WTC11 (cell line): ENCODE measurements around the gene LSP1. TPM values are rescaled to one million over a fixed set of nuclear protein-coding genes. Genes with fewer than 3 reads are reported as not detected.

Source experiments
- ATAC-seq: fragments of 200-7000 bp; cut with Tn5 transposase; 2 replicates; pipeline ENCODE4 v1.10.0; 2021; ENCODE audit warnings: mild to moderate bottlenecking, moderate library complexity
- CTCF ChIA-PET: fragments of 300-600 bp; sonication (Branson Sonifier 250); formaldehyde crosslinking; loops from one replicate; lab custom pipeline; 2021; ENCODE audit warnings: antibody characterized with exemption; lab: Charles Lee
- POLR2A ChIA-PET: fragments of 350-600 bp; sonication (Branson Sonifier 250); formaldehyde crosslinking; loops from one replicate; lab custom pipeline; 2021; ENCODE audit warnings: antibody characterized with exemption; lab: Charles Lee
- DNase-seq: peaks from one replicate; pipeline ENCODE4 v3.0.0; 2021; ENCODE audit warnings: low spot score
- H3K27ac Mint-ChIP-seq: 2 replicates; pipeline ENCODE4 v1.8.0; 2021; ENCODE audit warnings: mixed read lengths
- H3K27me3 Mint-ChIP-seq: 2 replicates; pipeline ENCODE4 v1.8.0; 2021; ENCODE audit warnings: low read depth, mild to moderate bottlenecking, moderate library complexity, mixed read lengths
- H3K36me3 Mint-ChIP-seq: 2 replicates; pipeline ENCODE4 v1.8.0; 2021; ENCODE audit warnings: mixed read lengths
- H3K4me1 Mint-ChIP-seq: 2 replicates; pipeline ENCODE4 v1.8.0; 2022; ENCODE audit warnings: mixed read lengths
- H3K4me3 Mint-ChIP-seq: 2 replicates; pipeline ENCODE4 v1.8.0; 2021; ENCODE audit warnings: mild to moderate bottlenecking, moderate library complexity, mixed read lengths
- H3K9me3 Mint-ChIP-seq: 2 replicates; pipeline ENCODE4 v1.8.0; 2021; ENCODE audit warnings: mixed read lengths
- ATF1 ChIP-seq: sonication (generic); formaldehyde crosslinking; IDR thresholded peaks from 2 replicates; pipeline ENCODE4 v1.8.1; 2023; ENCODE audit warnings: mild to moderate bottlenecking, moderate library complexity, missing genetic modification reagents
- CREB1 ChIP-seq: sonication (generic); formaldehyde crosslinking; IDR thresholded peaks from 2 replicates; pipeline ENCODE4 v1.8.0; 2023; ENCODE audit warnings: mild to moderate bottlenecking, missing genetic modification reagents
- ESRRA ChIP-seq: sonication (generic); formaldehyde crosslinking; IDR thresholded peaks from 2 replicates; pipeline ENCODE4 v1.8.1; 2022; ENCODE audit warnings: mild to moderate bottlenecking, missing genetic modification reagents, borderline replicate concordance
- FOXJ3 ChIP-seq: sonication (generic); formaldehyde crosslinking; IDR thresholded peaks from 2 replicates; pipeline ENCODE4 v1.9.0; 2021; ENCODE audit warnings: missing genetic modification reagents, mild to moderate bottlenecking, borderline replicate concordance
- FOXP1 ChIP-seq: sonication (generic); formaldehyde crosslinking; IDR thresholded peaks from 2 replicates; pipeline ENCODE4 v1.8.0; 2022; ENCODE audit warnings: missing genetic modification reagents, mild to moderate bottlenecking, moderate library complexity, borderline replicate concordance
- HMGA2 ChIP-seq: fragments of 250-450 bp; sonication (Bioruptor Pico); IDR thresholded peaks from 2 replicates; pipeline ENCODE4 v1.4.0; 2021; ENCODE audit warnings: mild to moderate bottlenecking, moderate library complexity
- JAZF1 ChIP-seq: fragments of 250-450 bp; sonication (Bioruptor Pico); IDR thresholded peaks from 2 replicates; pipeline ENCODE4 v1.9.0; 2021; ENCODE audit warnings: moderate library complexity, mild to moderate bottlenecking, inconsistent platforms
- MYBL2 ChIP-seq: sonication (generic); formaldehyde crosslinking; IDR thresholded peaks from 2 replicates; pipeline ENCODE4 v1.8.1; 2023; ENCODE audit warnings: mild to moderate bottlenecking, moderate library complexity, missing genetic modification reagents
- NR3C1 ChIP-seq: sonication (generic); formaldehyde crosslinking; conservative IDR thresholded peaks from 2 replicates; pipeline ENCODE4 v1.8.1; 2023; ENCODE audit warnings: low read depth, mild to moderate bottlenecking, missing genetic modification reagents
- RORB ChIP-seq: fragments of 250-450 bp; sonication (Bioruptor Pico); IDR thresholded peaks from 2 replicates; pipeline ENCODE4 v1.9.0; 2021; ENCODE audit warnings: mild to moderate bottlenecking
- SOX15 ChIP-seq: fragments of 250-450 bp; sonication (Bioruptor Pico); IDR thresholded peaks from 2 replicates; pipeline ENCODE4 v1.9.0; 2021; ENCODE audit warnings: mild to moderate bottlenecking
- ZNF423 ChIP-seq: fragments of 250-450 bp; sonication (Bioruptor Pico); IDR thresholded peaks from 2 replicates; pipeline ENCODE4 v2.1.2; 2022; ENCODE audit warnings: mild to moderate bottlenecking, moderate library complexity
- total RNA-seq: library from RNA; stranded (reverse); gene quantifications from 3 replicates; pipeline ENCODE4 v1.2.3, GENCODE V29; 2021
- TF ChIP-seq, protein P1 (sequence below): fragments of 250-450 bp; sonication (Bioruptor Pico); IDR thresholded peaks from 2 replicates; pipeline ENCODE4 v1.9.0; 2021; ENCODE audit warnings: mild to moderate bottlenecking
- TF ChIP-seq, protein P2 (sequence below): fragments of 250-450 bp; sonication (Bioruptor Pico); IDR thresholded peaks from 2 replicates; pipeline ENCODE4 v1.9.0; 2021; ENCODE audit warnings: mild to moderate bottlenecking
- TF ChIP-seq, protein P3 (sequence below): sonication (generic); formaldehyde crosslinking; IDR thresholded peaks from 2 replicates; pipeline ENCODE4 v1.8.1; 2022; ENCODE audit warnings: mild to moderate bottlenecking, moderate library complexity, missing genetic modification reagents
- TF ChIP-seq, protein P4 (sequence below): sonication (generic); formaldehyde crosslinking; IDR thresholded peaks from 2 replicates; pipeline ENCODE4 v1.8.1; 2022; ENCODE audit warnings: low read depth, missing genetic modification reagents, borderline replicate concordance
- TF ChIP-seq, protein P5 (sequence below): fragments of 250-450 bp; sonication (Bioruptor Pico); IDR thresholded peaks from 2 replicates; pipeline ENCODE4 v1.9.0; 2021; ENCODE audit warnings: moderate library complexity, mild to moderate bottlenecking, inconsistent platforms, borderline replicate concordance
- TF ChIP-seq, protein P6 (sequence below): sonication (generic); formaldehyde crosslinking; IDR thresholded peaks from 2 replicates; pipeline ENCODE4 v1.8.1; 2023; ENCODE audit warnings: mild to moderate bottlenecking, missing genetic modification reagents
- TF ChIP-seq, protein P7 (sequence below): fragments of 250-450 bp; sonication (Bioruptor Pico); IDR thresholded peaks from 2 replicates; pipeline ENCODE4 v1.8.0; 2021; ENCODE audit warnings: mild to moderate bottlenecking
- TF ChIP-seq, protein P8 (sequence below): sonication (generic); formaldehyde crosslinking; IDR thresholded peaks from 2 replicates; pipeline ENCODE4 v1.8.1; 2022; ENCODE audit warnings: mild to moderate bottlenecking, missing genetic modification reagents, moderate library complexity, borderline replicate concordance

Gene LSP1
- total RNA-seq, 1 experiment from 2014 or later = 0.77 TPM

DNA sequence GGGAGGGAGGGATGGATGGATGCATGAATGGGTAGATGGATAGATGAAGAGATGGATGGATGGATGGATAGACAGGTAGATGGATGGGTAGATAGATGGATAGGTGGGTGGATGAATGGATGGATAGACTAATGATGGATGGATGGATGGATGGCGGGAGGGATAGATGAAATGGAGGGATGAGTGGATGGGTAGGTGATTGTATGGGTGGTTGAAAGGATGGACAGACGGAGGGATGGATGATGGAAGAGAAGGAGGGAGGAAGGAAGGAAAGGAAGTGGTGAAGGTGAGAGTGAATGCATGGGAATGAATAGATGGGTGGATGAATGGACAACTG lies 62.9 kb downstream of the LSP1 start (continued):
- TF ChIP-seq, protein P1, sequence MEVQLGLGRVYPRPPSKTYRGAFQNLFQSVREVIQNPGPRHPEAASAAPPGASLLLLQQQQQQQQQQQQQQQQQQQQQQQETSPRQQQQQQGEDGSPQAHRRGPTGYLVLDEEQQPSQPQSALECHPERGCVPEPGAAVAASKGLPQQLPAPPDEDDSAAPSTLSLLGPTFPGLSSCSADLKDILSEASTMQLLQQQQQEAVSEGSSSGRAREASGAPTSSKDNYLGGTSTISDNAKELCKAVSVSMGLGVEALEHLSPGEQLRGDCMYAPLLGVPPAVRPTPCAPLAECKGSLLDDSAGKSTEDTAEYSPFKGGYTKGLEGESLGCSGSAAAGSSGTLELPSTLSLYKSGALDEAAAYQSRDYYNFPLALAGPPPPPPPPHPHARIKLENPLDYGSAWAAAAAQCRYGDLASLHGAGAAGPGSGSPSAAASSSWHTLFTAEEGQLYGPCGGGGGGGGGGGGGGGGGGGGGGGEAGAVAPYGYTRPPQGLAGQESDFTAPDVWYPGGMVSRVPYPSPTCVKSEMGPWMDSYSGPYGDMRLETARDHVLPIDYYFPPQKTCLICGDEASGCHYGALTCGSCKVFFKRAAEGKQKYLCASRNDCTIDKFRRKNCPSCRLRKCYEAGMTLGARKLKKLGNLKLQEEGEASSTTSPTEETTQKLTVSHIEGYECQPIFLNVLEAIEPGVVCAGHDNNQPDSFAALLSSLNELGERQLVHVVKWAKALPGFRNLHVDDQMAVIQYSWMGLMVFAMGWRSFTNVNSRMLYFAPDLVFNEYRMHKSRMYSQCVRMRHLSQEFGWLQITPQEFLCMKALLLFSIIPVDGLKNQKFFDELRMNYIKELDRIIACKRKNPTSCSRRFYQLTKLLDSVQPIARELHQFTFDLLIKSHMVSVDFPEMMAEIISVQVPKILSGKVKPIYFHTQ (CRISPR knock-in tag) = no peak
- TF ChIP-seq, protein P2, sequence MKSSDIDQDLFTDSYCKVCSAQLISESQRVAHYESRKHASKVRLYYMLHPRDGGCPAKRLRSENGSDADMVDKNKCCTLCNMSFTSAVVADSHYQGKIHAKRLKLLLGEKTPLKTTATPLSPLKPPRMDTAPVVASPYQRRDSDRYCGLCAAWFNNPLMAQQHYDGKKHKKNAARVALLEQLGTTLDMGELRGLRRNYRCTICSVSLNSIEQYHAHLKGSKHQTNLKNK (CRISPR knock-in tag) = no peak
- TF ChIP-seq NR3C1 (CRISPR knock-in tag) = no peak
- TF ChIP-seq, protein P3, sequence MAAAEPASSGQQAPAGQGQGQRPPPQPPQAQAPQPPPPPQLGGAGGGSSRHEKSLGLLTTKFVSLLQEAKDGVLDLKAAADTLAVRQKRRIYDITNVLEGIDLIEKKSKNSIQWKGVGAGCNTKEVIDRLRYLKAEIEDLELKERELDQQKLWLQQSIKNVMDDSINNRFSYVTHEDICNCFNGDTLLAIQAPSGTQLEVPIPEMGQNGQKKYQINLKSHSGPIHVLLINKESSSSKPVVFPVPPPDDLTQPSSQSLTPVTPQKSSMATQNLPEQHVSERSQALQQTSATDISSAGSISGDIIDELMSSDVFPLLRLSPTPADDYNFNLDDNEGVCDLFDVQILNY (CRISPR knock-in tag) = no peak

DNA sequence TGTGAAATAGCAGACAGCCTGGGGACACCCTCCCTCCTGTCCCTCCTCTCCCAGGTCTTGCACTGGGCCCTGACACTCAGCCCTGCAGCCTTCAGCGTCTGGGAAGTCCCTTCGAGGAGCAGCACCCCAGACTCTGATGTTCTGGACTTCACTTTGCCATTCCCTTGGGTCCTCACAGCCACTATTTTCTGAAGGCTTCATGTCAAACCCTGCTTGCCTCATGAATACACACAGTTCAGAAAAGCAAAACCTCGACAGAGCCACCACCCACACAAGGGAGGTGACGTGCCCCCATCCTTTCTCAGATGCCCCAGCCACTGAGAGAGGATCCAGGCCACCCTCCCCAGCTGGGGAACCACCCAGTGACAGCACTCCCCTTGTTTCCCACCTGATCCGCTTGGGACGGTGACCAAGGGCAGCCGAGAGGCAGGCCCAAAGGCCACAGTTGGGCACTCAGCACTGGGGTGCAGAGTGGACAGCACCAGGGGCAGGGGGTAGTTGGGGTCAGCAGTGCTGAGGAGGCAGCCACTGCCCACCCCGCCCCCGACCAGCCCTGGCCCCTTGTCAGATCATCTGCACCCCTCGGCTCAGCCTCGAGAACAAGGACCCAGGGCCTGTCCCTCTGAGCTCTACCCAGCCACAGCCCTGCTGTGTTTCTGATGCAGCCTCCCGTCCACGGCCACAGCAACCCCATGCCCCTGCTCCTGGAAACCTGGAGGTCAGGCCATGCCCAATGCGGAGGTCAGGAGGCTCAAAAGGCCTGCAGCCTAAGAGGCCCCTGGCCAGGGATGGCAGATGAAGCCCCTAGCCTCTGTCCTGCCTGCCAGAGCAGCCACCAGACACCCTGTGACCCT lies 63.5 kb downstream of the LSP1 start:
- H3K4me3 Mint-ChIP-seq = no peak overlapping the region
- H3K27me3 Mint-ChIP-seq = no peaks in the 10 kb centered on the region; the same call in 1 of the 2 replicates
- H3K36me3 Mint-ChIP-seq = no peaks in the 10 kb centered on the region
- ChIA-PET POLR2A (no interaction called here), CTCF (interaction anchor here (1.2 to 2.5 kb wide), 10 partner anchors 9 to 240 kb away, joined by 3 to 27 read pairs (median 8); partner anchors contain the start of gene PRR33)
- no peak for DNase-seq
- no peaks in the 10 kb centered on the region for H3K4me1 Mint-ChIP-seq
- ATAC-seq = no peak
- TF ChIP-seq ZNF423 (CRISPR knock-in tag) = no peak
- TF ChIP-seq, protein P4, sequence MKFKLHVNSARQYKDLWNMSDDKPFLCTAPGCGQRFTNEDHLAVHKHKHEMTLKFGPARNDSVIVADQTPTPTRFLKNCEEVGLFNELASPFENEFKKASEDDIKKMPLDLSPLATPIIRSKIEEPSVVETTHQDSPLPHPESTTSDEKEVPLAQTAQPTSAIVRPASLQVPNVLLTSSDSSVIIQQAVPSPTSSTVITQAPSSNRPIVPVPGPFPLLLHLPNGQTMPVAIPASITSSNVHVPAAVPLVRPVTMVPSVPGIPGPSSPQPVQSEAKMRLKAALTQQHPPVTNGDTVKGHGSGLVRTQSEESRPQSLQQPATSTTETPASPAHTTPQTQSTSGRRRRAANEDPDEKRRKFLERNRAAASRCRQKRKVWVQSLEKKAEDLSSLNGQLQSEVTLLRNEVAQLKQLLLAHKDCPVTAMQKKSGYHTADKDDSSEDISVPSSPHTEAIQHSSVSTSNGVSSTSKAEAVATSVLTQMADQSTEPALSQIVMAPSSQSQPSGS (CRISPR knock-in tag) = no peak
- TF ChIP-seq ATF1 = no peak
- no peak overlapping the region for H3K27ac Mint-ChIP-seq
- peaks cover 13% of the 10 kb centered on the region for H3K9me3 Mint-ChIP-seq

DNA sequence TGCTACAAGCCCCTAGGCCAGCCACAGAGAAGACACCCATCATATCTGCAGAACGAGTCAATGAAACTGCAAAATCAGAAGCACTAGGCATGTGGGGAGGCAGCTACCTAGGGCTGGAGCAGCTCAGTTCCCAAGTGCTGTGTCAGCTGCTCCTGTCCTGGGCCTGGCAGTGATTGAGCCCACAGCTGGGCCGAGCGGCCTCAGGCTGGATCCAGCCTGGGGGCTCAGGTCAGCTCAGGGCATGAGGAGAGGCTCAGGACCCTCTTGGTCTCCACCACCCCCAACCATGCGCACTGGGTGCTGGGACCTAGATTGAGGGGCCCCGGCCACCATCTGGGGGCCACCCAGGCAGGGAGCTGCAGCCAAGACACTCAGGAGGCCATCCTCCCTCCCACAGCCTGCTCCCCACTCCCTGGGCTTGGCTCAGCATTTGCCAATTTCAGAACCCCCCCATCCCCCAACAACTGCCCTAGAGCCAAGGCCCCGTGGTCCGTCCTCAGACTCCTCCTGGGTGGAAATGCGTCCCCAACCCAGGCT lies 64.2 kb downstream of the LSP1 start:
- Mint-ChIP-seq H3K4me3 (no peak overlapping the region), H3K27ac (no peak overlapping the region), H3K9me3 (peaks cover 13% of the 10 kb centered on the region), H3K27me3 (no peaks in the 10 kb centered on the region; the same call in 1 of the 2 replicates), H3K4me1 (no peaks in the 10 kb centered on the region), H3K36me3 (no peaks in the 10 kb centered on the region)
- POLR2A ChIA-PET = no interaction called here
- CTCF ChIA-PET = interaction anchor here (0.7 to 2.5 kb wide), 19 partner anchors 8 to 264 kb away, joined by 3 to 27 read pairs (median 4); partner anchors contain the start of gene PRR33
- no peak for DNase-seq
- no peak for ATAC-seq
- TF ChIP-seq SOX15 (CRISPR knock-in tag) = no peak
- no peak for TF ChIP-seq ESRRA (CRISPR knock-in tag)
- TF ChIP-seq, protein P5, sequence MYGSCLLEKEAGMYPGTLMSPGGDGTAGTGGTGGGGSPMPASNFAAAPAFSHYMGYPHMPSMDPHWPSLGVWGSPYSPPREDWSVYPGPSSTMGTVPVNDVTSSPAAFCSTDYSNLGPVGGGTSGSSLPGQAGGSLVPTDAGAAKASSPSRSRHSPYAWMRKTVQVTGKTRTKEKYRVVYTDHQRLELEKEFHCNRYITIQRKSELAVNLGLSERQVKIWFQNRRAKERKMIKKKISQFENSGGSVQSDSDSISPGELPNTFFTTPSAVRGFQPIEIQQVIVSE = no peak
- TF ChIP-seq, protein P6, sequence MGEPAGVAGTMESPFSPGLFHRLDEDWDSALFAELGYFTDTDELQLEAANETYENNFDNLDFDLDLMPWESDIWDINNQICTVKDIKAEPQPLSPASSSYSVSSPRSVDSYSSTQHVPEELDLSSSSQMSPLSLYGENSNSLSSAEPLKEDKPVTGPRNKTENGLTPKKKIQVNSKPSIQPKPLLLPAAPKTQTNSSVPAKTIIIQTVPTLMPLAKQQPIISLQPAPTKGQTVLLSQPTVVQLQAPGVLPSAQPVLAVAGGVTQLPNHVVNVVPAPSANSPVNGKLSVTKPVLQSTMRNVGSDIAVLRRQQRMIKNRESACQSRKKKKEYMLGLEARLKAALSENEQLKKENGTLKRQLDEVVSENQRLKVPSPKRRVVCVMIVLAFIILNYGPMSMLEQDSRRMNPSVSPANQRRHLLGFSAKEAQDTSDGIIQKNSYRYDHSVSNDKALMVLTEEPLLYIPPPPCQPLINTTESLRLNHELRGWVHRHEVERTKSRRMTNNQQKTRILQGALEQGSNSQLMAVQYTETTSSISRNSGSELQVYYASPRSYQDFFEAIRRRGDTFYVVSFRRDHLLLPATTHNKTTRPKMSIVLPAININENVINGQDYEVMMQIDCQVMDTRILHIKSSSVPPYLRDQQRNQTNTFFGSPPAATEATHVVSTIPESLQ = no peak
- no peak for TF ChIP-seq FOXP1 (CRISPR knock-in tag)
- TF ChIP-seq HMGA2 (CRISPR knock-in tag) = no peak
- TF ChIP-seq FOXJ3 (CRISPR knock-in tag) = no peak
- TF ChIP-seq CREB1 = no peak
- TF ChIP-seq, protein P7, sequence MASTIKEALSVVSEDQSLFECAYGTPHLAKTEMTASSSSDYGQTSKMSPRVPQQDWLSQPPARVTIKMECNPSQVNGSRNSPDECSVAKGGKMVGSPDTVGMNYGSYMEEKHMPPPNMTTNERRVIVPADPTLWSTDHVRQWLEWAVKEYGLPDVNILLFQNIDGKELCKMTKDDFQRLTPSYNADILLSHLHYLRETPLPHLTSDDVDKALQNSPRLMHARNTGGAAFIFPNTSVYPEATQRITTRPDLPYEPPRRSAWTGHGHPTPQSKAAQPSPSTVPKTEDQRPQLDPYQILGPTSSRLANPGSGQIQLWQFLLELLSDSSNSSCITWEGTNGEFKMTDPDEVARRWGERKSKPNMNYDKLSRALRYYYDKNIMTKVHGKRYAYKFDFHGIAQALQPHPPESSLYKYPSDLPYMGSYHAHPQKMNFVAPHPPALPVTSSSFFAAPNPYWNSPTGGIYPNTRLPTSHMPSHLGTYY (CRISPR knock-in tag) = no peak
- no peak for TF ChIP-seq JAZF1 (CRISPR knock-in tag)
- TF ChIP-seq RORB (CRISPR knock-in tag) = no peak
- TF ChIP-seq, protein P8, sequence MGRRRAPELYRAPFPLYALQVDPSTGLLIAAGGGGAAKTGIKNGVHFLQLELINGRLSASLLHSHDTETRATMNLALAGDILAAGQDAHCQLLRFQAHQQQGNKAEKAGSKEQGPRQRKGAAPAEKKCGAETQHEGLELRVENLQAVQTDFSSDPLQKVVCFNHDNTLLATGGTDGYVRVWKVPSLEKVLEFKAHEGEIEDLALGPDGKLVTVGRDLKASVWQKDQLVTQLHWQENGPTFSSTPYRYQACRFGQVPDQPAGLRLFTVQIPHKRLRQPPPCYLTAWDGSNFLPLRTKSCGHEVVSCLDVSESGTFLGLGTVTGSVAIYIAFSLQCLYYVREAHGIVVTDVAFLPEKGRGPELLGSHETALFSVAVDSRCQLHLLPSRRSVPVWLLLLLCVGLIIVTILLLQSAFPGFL (CRISPR knock-in tag) = no peak
- TF ChIP-seq, protein P2 (CRISPR knock-in tag) = no peak
- no peak for TF ChIP-seq MYBL2 (CRISPR knock-in tag)
